Measurements from ENCODE around the gene REC114.
"Not testable (repeated sequence)": the region's sequence is repeated elsewhere in the genome, so short reads cannot be mapped to it uniquely, and the experiment has no call there.

The REC114 gene

GRCh38 chr15:73567020-73567419 lies 124.1 kb downstream of the REC114 start:
- no peaks in the 10 kb centered on the region for H3K27me3 ChIP-seq (ENCODE audit: control insufficient read depth, insufficient read depth, low read length)
- no peaks in the 10 kb centered on the region for H3K9me3 ChIP-seq (replicated peaks; ENCODE audit: low read length)
- no peak overlapping the region for H3K9ac ChIP-seq (ENCODE audit: low read depth, low read length)
- H3K4me3 ChIP-seq (ENCODE audit: low read length): no peak overlapping the region
- peaks cover 12% of the 10 kb centered on the region for H3K4me1 ChIP-seq (ENCODE audit: control insufficient read depth, insufficient read depth, low read length)
- no peak overlapping the region for H3K4me2 ChIP-seq (ENCODE audit: low read length)
- peaks cover 76% of the 10 kb centered on the region for H3K36me3 ChIP-seq (ENCODE audit: insufficient read depth, low read length)

- Histone ChIP-seq H3K36me3 (ENCODE audit: insufficient read depth, low read length) (peaks cover 80% of the 10 kb centered on the region), H3K4me2 (ENCODE audit: low read length) (no peak overlapping the region), H3K9ac (ENCODE audit: low read depth, low read length) (no peak overlapping the region), H3K4me1 (ENCODE audit: control insufficient read depth, insufficient read depth, low read length) (peaks cover 12% of the 10 kb centered on the region), H3K27me3 (ENCODE audit: control insufficient read depth, insufficient read depth, low read length) (no peaks in the 10 kb centered on the region), H3K4me3 (ENCODE audit: low read length) (no peak overlapping the region), H3K9me3 (replicated peaks; ENCODE audit: low read length) (no peaks in the 10 kb centered on the region)
Observed at GRCh38 chr15:73568564-73569280, 125.8 kb downstream of the REC114 start.

DNA sequence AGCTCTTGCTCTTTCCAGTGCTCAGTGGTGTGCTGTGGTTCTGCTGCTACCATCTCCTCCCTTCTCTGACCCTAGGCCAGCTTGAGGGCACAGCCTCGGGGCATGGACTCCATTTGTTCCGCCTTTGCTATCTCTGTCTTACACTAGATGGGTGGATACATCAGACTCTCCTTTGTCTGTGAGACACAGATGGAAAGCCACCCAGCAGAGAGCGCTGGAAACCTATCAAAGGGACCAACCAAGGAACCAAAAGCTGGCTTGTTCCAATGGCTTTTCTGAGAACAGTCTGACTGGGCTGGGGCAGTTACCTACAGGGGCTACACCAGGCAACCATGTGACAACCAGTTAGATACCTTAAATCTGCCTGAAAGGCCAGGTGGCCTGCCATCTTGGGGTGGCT lies 126.4 kb downstream of the REC114 start:
- no peaks in the 10 kb centered on the region for H3K27me3 ChIP-seq (ENCODE audit: control insufficient read depth, insufficient read depth, low read length)
- H3K4me3 ChIP-seq (ENCODE audit: low read length): no peak overlapping the region
- no peaks in the 10 kb centered on the region for H3K9me3 ChIP-seq (replicated peaks; ENCODE audit: low read length)
- peaks cover 82% of the 10 kb centered on the region for H3K36me3 ChIP-seq (ENCODE audit: insufficient read depth, low read length)
- H3K4me2 ChIP-seq (ENCODE audit: low read length): no peak overlapping the region
- no peak overlapping the region for H3K9ac ChIP-seq (ENCODE audit: low read depth, low read length)
- peaks cover 6% of the 10 kb centered on the region for H3K4me1 ChIP-seq (ENCODE audit: control insufficient read depth, insufficient read depth, low read length)

GRCh38 chr15:73570355-73571032 lies 127.5 kb downstream of the REC114 start:
- no peak overlapping the region for H3K9ac ChIP-seq (ENCODE audit: low read depth, low read length)
- H3K9me3 ChIP-seq (replicated peaks; ENCODE audit: low read length): no peaks in the 10 kb centered on the region
- H3K4me1 ChIP-seq (ENCODE audit: control insufficient read depth, insufficient read depth, low read length): no peaks in the 10 kb centered on the region
- no peaks in the 10 kb centered on the region for H3K27me3 ChIP-seq (ENCODE audit: control insufficient read depth, insufficient read depth, low read length)
- H3K36me3 ChIP-seq (ENCODE audit: insufficient read depth, low read length): peaks cover 78% of the 10 kb centered on the region
- H3K4me3 ChIP-seq (ENCODE audit: low read length): no peak overlapping the region
- no peak overlapping the region for H3K4me2 ChIP-seq (ENCODE audit: low read length)

- peaks cover 81% of the 10 kb centered on the region for H3K36me3 ChIP-seq (ENCODE audit: insufficient read depth, low read length)
- no peaks in the 10 kb centered on the region for H3K9me3 ChIP-seq (replicated peaks; ENCODE audit: low read length)
- no peak overlapping the region for H3K9ac ChIP-seq (ENCODE audit: low read depth, low read length)
- H3K4me1 ChIP-seq (ENCODE audit: control insufficient read depth, insufficient read depth, low read length): no peaks in the 10 kb centered on the region
- H3K4me3 ChIP-seq (ENCODE audit: low read length): no peak overlapping the region
- no peak overlapping the region for H3K4me2 ChIP-seq (ENCODE audit: low read length)
- H3K27me3 ChIP-seq (ENCODE audit: control insufficient read depth, insufficient read depth, low read length): no peaks in the 10 kb centered on the region
Observed at GRCh38 chr15:73571346-73571745, 128.4 kb downstream of the REC114 start.

DNA sequence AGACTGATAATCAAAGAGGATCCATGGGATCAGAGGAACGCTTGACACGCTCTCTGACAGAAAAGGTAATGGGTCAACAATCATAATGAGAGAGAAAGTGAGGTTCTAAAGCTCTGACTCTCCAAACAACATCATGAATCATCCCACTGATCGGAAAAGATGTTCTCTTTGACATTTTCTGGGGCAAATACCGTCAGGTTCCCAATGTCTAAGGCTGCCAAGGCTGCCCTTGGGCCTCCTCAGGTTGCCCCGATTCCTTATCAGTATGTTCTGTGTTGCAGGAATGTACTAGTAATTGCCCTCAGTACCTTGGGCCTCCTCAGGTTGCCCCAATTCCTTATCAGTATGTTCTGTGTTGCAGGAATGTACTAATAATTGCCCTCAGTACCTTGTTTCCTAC lies 129.3 kb downstream of the REC114 start:
- no peaks in the 10 kb centered on the region for H3K9me3 ChIP-seq (replicated peaks; ENCODE audit: low read length)
- no peak overlapping the region for H3K4me2 ChIP-seq (ENCODE audit: low read length)
- H3K36me3 ChIP-seq (ENCODE audit: insufficient read depth, low read length): peaks cover 77% of the 10 kb centered on the region
- H3K4me3 ChIP-seq (ENCODE audit: low read length): no peak overlapping the region
- H3K9ac ChIP-seq (ENCODE audit: low read depth, low read length): no peak overlapping the region
- no peaks in the 10 kb centered on the region for H3K27me3 ChIP-seq (ENCODE audit: control insufficient read depth, insufficient read depth, low read length)
- H3K4me1 ChIP-seq (ENCODE audit: control insufficient read depth, insufficient read depth, low read length): no peaks in the 10 kb centered on the region

GRCh38 chr15:73573037-73573436 lies 130.1 kb downstream of the REC114 start:
- H3K9ac ChIP-seq (ENCODE audit: low read depth, low read length): no peak overlapping the region
- H3K36me3 ChIP-seq (ENCODE audit: insufficient read depth, low read length): peaks cover 78% of the 10 kb centered on the region
- H3K9me3 ChIP-seq (replicated peaks; ENCODE audit: low read length): no peaks in the 10 kb centered on the region
- H3K4me2 ChIP-seq (ENCODE audit: low read length): no peak overlapping the region
- no peaks in the 10 kb centered on the region for H3K27me3 ChIP-seq (ENCODE audit: control insufficient read depth, insufficient read depth, low read length)
- H3K4me1 ChIP-seq (ENCODE audit: control insufficient read depth, insufficient read depth, low read length): no peaks in the 10 kb centered on the region
- no peak overlapping the region for H3K4me3 ChIP-seq (ENCODE audit: low read length)

DNA sequence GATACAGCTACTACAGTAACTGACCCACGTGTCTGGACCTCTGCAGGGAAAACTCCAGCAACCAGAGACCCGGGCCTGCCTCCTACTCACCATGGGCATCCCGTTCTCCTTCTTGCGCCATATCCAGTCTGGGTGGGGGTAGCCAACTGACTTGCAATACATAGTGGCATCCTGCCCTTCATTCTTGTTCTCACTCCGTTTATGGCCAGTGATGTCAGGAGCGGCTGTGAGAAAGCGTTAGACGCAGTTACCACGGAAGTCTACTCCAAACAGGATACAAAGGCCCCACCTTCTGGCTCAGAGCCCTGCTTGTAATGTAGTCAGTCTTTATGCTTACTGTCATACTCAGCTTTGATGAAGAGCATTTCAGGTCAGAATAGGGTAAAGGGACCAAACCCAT lies 130.6 kb downstream of the REC114 start:
- Histone ChIP-seq H3K27me3 (ENCODE audit: control insufficient read depth, insufficient read depth, low read length) (no peaks in the 10 kb centered on the region), H3K4me1 (ENCODE audit: control insufficient read depth, insufficient read depth, low read length) (no peaks in the 10 kb centered on the region), H3K9ac (ENCODE audit: low read depth, low read length) (no peak overlapping the region), H3K4me2 (ENCODE audit: low read length) (no peak overlapping the region), H3K9me3 (replicated peaks; ENCODE audit: low read length) (no peaks in the 10 kb centered on the region), H3K4me3 (ENCODE audit: low read length) (no peak overlapping the region), H3K36me3 (ENCODE audit: insufficient read depth, low read length) (peaks cover 76% of the 10 kb centered on the region)

- H3K27me3 ChIP-seq (ENCODE audit: control insufficient read depth, insufficient read depth, low read length): no peaks in the 10 kb centered on the region
- H3K9ac ChIP-seq (ENCODE audit: low read depth, low read length): no peak overlapping the region
- H3K4me2 ChIP-seq (ENCODE audit: low read length): no peak overlapping the region
- H3K9me3 ChIP-seq (replicated peaks; ENCODE audit: low read length): no peaks in the 10 kb centered on the region
- H3K36me3 ChIP-seq (ENCODE audit: insufficient read depth, low read length): peaks cover 67% of the 10 kb centered on the region
- H3K4me3 ChIP-seq (ENCODE audit: low read length): no peak overlapping the region
- no peaks in the 10 kb centered on the region for H3K4me1 ChIP-seq (ENCODE audit: control insufficient read depth, insufficient read depth, low read length)
Observed at GRCh38 chr15:73575636-73576247, 132.8 kb downstream of the REC114 start.

- not testable (repeated sequence) for H3K9ac ChIP-seq (ENCODE audit: low read depth, low read length); H3K4me3 ChIP-seq (ENCODE audit: low read length); H3K4me2 ChIP-seq (ENCODE audit: low read length); H3K4me1 ChIP-seq (ENCODE audit: control insufficient read depth, insufficient read depth, low read length); H3K27me3 ChIP-seq (ENCODE audit: control insufficient read depth, insufficient read depth, low read length); H3K9me3 ChIP-seq (replicated peaks; ENCODE audit: low read length)
- peaks cover 62% of the 10 kb centered on the region for H3K36me3 ChIP-seq (ENCODE audit: insufficient read depth, low read length)
Observed at GRCh38 chr15:73577593-73577992, 134.6 kb downstream of the REC114 start.

DNA sequence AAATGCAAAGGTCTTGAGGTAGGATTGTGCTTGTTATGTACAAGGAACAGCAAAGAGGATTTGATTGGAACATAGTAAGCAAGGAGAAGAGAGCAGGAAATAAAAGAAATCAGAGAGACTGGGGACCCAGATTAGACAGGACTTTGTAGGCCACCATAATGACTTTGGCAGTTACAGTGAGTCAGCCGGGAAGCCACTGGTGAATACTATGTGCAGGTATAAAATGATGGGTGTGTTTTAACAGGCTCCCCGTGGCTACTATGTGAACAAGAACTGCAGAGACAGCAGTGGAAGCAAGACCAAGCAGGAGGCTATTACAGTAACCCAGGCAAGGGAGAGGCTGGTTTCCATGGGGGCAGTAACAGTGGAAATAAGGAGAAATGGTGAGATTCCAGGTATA lies 135.1 kb downstream of the REC114 start:
- H3K9me3 ChIP-seq (replicated peaks; ENCODE audit: low read length): no peaks in the 10 kb centered on the region
- no peak overlapping the region for H3K4me2 ChIP-seq (ENCODE audit: low read length)
- H3K27me3 ChIP-seq (ENCODE audit: control insufficient read depth, insufficient read depth, low read length): no peaks in the 10 kb centered on the region
- H3K36me3 ChIP-seq (ENCODE audit: insufficient read depth, low read length): peaks cover 62% of the 10 kb centered on the region
- no peak overlapping the region for H3K9ac ChIP-seq (ENCODE audit: low read depth, low read length)
- H3K4me3 ChIP-seq (ENCODE audit: low read length): no peak overlapping the region
- no peaks in the 10 kb centered on the region for H3K4me1 ChIP-seq (ENCODE audit: control insufficient read depth, insufficient read depth, low read length)

Data from skeletal muscle satellite cell (primary cell).